GM12878 (cell line): ENCODE measurements around the gene TOMM20. TPM values are rescaled to one million over a fixed set of nuclear protein-coding genes. Genes with fewer than 3 reads are reported as not detected.

Experiments used
- BMI1 ChIP-seq: fragments of 450-650 bp; IDR thresholded peaks from 2 replicates; pipeline ENCODE4 v1.6.1; 2016; ENCODE audit warnings: mild to moderate bottlenecking, moderate library complexity, borderline replicate concordance
- E4F1 ChIP-seq: fragments of 450-650 bp; IDR thresholded peaks from 2 replicates; pipeline ENCODE4 v1.6.1; 2018; ENCODE audit warnings: borderline replicate concordance, mild to moderate bottlenecking; ENCODE audit not compliant: partially characterized antibody
- EZH2 ChIP-seq: IDR thresholded peaks from 2 replicates; pipeline ENCODE4 v1.6.1; 2012; ENCODE audit warnings: low read depth, mild to moderate bottlenecking, control low read depth, inconsistent platforms, low read length, borderline replicate concordance; ENCODE audit not compliant: control insufficient read depth
- FOXM1 ChIP-seq: IDR thresholded peaks from 2 replicates; pipeline ENCODE4 v1.6.1; 2012; ENCODE audit warnings: low read depth, mild to moderate bottlenecking, inconsistent platforms, low read length, moderate library complexity
- MLLT1 ChIP-seq: fragments of 450-650 bp; IDR thresholded peaks from 2 replicates; pipeline ENCODE4 v1.6.1; 2016; ENCODE audit warnings: mild to moderate bottlenecking
- MYC ChIP-seq: IDR thresholded peaks from 2 replicates; pipeline ENCODE4 v1.6.1; 2011; ENCODE audit warnings: mild to moderate bottlenecking, low read length, moderate library complexity, inconsistent platforms; ENCODE audit not compliant: insufficient read depth, insufficient replicate concordance, insufficient read length, severe bottlenecking
- NFYA ChIP-seq: IDR thresholded peaks from 2 replicates; pipeline ENCODE4 v1.6.1; 2011; ENCODE audit warnings: low read depth, mild to moderate bottlenecking, low read length, improper control_type of control experiment, borderline replicate concordance
- NR2F1 ChIP-seq: fragments of 450-650 bp; conservative IDR thresholded peaks from 2 replicates; pipeline ENCODE4 v1.6.1; 2017; ENCODE audit warnings: mild to moderate bottlenecking
- PML ChIP-seq: IDR thresholded peaks from 2 replicates; pipeline ENCODE4 v1.6.1; 2012; ENCODE audit warnings: low read length, inconsistent platforms
- SKIL ChIP-seq: fragments of 450-650 bp; IDR thresholded peaks from 2 replicates; pipeline ENCODE4 v1.6.1; 2017; ENCODE audit warnings: mild to moderate bottlenecking, low read depth, inconsistent platforms; ENCODE audit not compliant: poor library complexity, severe bottlenecking
- SP1 ChIP-seq: IDR thresholded peaks from one replicate; pipeline ENCODE4 v1.6.1; 2011; ENCODE audit warnings: low read depth, low read length
- STAT1 ChIP-seq: fragments of 450-650 bp; conservative IDR thresholded peaks from 2 replicates; pipeline ENCODE4 v1.6.1; 2014; ENCODE audit warnings: antibody characterized with exemption, mild to moderate bottlenecking
- YY1 ChIP-seq: IDR thresholded peaks from 2 replicates; pipeline ENCODE4 v1.6.1; 2011; ENCODE audit warnings: low read depth, mild to moderate bottlenecking, low read length
- ZBTB4 ChIP-seq: fragments of 450-650 bp; formaldehyde crosslinking; IDR thresholded peaks from 2 replicates; pipeline ENCODE4 v1.4.0; 2022; ENCODE audit warnings: mild to moderate bottlenecking, moderate library complexity
- polyA plus RNA-seq, 11 experiments: library from polyadenylated mRNA; depleted of rRNA in 4 of 11; unstranded in 6 of 11; stranded (reverse) in 5 of 11; fragments of >200 nt; fragmentation: Nextera tagmentation in 4 of 11; fragmentation: Illumina TruSeq in 1 of 11; extraction: Ambion mirVana in 4 of 11; extraction: Trizol in 1 of 11; gene quantifications; 1 replicate in 1 of 11; 2 replicates in 10 of 11; pipeline versions ENCODE4 v1.2.1 to v1.2.3, GENCODE V29; 2011 to 2016; ENCODE audit warnings: inconsistent platforms in 2 of 11, missing spikeins in 2 of 11, low read depth in 1 of 11
- total RNA-seq, 4 experiments: library from RNA; depleted of rRNA in 3 of 4; stranded (reverse); fragments of >200 nt in 3 of 4; fragmentation: Illumina TruSeq in 1 of 4; extraction: Trizol in 1 of 4; gene quantifications; 2 replicates each; pipeline versions ENCODE4 v1.2.1 to v1.2.3, GENCODE V29; 2013 to 2021

TOMM20 gene
- total and polyA plus RNA-seq, 10 of the 15 experiments (the other 5 are each of a cell fraction or from before 2014, with no cell fraction given) = 39.8 to 138 (median 70.1) TPM

- TF ChIP-seq E4F1 = peak; percentile 95
- peak; percentile 85 for TF ChIP-seq SP1
- TF ChIP-seq FOXM1 = no peak
- peak; percentile 91 for TF ChIP-seq NR2F1
- peak; percentile 81 for TF ChIP-seq MLLT1
- no peak for TF ChIP-seq PML
- TF ChIP-seq SKIL = peak; percentile 96
- peak; percentile 66; the same call in 1 of the 2 replicates for TF ChIP-seq YY1
- no peak for TF ChIP-seq ZBTB4 (CRISPR knock-in tag)
- no peak for TF ChIP-seq MYC
- TF ChIP-seq STAT1 = 0 out of 2 replicates have a peak, but pooled peaks have one; percentile 17
- TF ChIP-seq BMI1 = peak; percentile 53; the same call in 1 of the 2 replicates
- TF ChIP-seq NFYA = no peak
- TF ChIP-seq EZH2 = peak; percentile 51; the same call in 1 of the 2 replicates
Observed at GRCh38 chr1:235077571-235078479, 50.8 kb downstream of the TOMM20 start (continued).
